ENCODE measurements around the gene TREX2. TPM values are rescaled to one million over a fixed set of nuclear protein-coding genes. Genes with fewer than 3 reads are reported as not detected.

Gene TREX2
- total RNA-seq, 1 donor: 3.3 TPM

DNA sequence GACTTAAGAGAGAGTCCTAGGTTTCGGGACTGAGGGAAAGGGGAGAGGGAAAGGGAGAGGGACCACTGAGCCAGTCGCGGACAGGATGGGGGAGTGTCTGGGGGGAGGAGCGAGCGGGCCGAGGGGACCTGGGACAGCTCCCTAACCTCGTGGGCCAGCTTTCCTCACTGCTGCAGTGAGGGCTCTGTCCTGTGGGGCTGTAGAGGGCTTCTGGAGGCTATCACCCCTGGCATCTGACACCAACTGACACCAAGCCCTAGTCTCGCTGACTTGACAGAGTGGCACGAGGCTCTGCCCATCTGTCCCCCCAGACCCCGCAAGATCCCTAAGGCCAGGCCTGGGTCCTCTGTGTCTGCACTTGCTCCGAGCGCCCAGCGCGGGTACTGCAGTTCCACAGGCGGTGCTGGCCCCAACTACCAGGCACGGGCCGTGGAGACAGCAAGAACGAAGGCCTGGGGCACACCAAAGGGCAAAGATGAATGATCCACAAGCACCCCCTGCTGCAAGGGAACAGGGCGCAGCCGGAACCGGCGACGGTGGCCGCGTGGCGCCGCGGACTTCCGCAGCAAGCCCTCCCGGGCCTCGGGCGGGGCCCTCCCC lies 24.1 kb upstream of the TREX2 start:
- H3K27me3 ChIP-seq (ENCODE audit: insufficient read depth, low read length): no peaks in the 10 kb centered on the region
- no peak overlapping the region for H3K27ac ChIP-seq (ENCODE audit: low read depth, low read length)
- TF ChIP-seq, protein P1, sequence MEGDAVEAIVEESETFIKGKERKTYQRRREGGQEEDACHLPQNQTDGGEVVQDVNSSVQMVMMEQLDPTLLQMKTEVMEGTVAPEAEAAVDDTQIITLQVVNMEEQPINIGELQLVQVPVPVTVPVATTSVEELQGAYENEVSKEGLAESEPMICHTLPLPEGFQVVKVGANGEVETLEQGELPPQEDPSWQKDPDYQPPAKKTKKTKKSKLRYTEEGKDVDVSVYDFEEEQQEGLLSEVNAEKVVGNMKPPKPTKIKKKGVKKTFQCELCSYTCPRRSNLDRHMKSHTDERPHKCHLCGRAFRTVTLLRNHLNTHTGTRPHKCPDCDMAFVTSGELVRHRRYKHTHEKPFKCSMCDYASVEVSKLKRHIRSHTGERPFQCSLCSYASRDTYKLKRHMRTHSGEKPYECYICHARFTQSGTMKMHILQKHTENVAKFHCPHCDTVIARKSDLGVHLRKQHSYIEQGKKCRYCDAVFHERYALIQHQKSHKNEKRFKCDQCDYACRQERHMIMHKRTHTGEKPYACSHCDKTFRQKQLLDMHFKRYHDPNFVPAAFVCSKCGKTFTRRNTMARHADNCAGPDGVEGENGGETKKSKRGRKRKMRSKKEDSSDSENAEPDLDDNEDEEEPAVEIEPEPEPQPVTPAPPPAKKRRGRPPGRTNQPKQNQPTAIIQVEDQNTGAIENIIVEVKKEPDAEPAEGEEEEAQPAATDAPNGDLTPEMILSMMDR (IDR thresholded peaks at IDR 0.05; ENCODE audit: extremely low read depth, low read depth, low read length): no peak
- H4K20me1 ChIP-seq (ENCODE audit: insufficient read depth, low read length): no peaks in the 10 kb centered on the region
- H3K9me3 ChIP-seq (ENCODE audit: low read depth, low read length): no peaks in the 10 kb centered on the region
- peak overlapping the region; percentile 75 for H3K4me3 ChIP-seq (ENCODE audit: insufficient read depth, low read length)
- peak overlapping the region; percentile 82 for H3K4me2 ChIP-seq (ENCODE audit: insufficient read depth, low read length)
- no peaks in the 10 kb centered on the region for H3K36me3 ChIP-seq (ENCODE audit: insufficient read depth, low read length)
- H3K4me1 ChIP-seq (ENCODE audit: insufficient read depth, low read length): peaks cover 19% of the 10 kb centered on the region
- no peaks in the 10 kb centered on the region for H3K79me2 ChIP-seq (ENCODE audit: insufficient read depth, low read length)
- H2AFZ ChIP-seq (ENCODE audit: low read length): peak overlapping the region; percentile 29
- DNase-seq (ENCODE audit: insufficient read length, low spot score, missing footprints): peak; percentile 94

DNA sequence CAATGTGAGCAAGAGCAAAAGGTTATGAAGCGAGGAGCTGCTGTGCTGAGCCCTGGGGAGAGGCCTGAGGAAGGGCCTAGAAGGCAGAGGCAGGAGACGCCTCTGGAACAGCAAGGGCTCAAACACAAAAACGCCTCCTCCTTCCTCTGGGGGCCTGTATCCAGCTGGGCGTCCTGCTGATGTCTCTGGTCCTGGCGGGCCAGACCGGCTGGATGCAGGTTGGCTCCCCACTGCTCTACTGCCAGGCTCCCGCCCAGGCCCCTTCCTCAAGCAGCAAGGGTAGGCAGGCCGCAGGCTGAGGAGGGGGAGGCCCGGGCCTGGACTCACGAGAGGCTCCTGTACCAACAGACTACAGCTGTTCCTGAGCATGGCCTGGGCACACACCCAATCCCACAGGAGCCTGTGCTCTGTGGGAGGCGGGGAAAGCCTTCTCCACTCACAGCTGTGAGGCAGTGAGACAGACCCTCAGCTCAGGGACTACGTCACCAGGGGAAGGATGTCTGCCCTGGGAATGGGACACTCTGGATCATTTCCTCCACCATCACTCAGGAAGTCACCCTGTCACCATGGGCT lies 22.2 kb upstream of the TREX2 start:
- TF ChIP-seq, protein P1 (IDR thresholded peaks at IDR 0.05; ENCODE audit: extremely low read depth, low read depth, low read length): no peak
- Histone ChIP-seq H4K20me1 (ENCODE audit: insufficient read depth, low read length) (no peaks in the 10 kb centered on the region), H3K79me2 (ENCODE audit: insufficient read depth, low read length) (no peaks in the 10 kb centered on the region), H3K27ac (ENCODE audit: low read depth, low read length) (no peak overlapping the region), H3K4me1 (ENCODE audit: insufficient read depth, low read length) (peaks cover 18% of the 10 kb centered on the region), H3K4me3 (ENCODE audit: insufficient read depth, low read length) (no peak overlapping the region), H3K27me3 (ENCODE audit: insufficient read depth, low read length) (no peaks in the 10 kb centered on the region), H3K9me3 (ENCODE audit: low read depth, low read length) (no peaks in the 10 kb centered on the region), H2AFZ (ENCODE audit: low read length) (no peak overlapping the region), H3K36me3 (ENCODE audit: insufficient read depth, low read length) (peaks cover 4% of the 10 kb centered on the region), H3K4me2 (ENCODE audit: insufficient read depth, low read length) (no peak overlapping the region)
- DNase-seq (ENCODE audit: insufficient read length, low spot score, missing footprints): no peak

DNA sequence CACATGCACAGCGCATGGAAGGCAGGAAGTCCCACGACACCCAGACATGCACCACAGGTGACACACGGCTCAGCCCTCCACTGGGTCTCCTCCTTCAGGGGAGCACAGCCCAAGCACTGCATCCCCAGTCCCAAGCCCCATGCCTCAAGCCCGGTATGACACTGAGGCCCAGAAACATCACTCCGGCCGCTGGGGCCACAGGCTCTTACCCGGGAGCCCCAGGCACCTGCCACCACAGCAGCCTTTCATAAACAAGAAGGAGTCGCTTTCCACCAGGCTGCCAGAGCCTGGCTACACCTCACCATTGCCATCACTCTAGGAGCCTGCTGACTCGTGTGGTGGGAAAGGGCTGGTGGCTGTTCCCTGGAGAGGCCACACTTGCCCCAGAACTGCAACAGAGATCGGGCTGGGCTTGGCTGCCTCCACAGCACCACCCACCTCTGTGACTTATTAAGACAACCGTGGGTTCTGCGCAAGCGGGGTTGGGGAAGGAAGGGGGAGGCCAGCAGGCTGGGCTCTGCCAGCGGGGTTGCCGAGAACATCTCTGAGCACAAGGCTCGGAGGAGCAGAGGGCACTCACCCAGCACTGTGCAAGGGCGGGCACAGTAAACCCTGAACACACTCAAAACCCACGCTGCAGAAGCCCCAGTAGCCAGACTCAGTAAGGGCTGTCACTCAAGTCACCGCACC lies 20.0 kb upstream of the TREX2 start:
- no peaks in the 10 kb centered on the region for H4K20me1 ChIP-seq (ENCODE audit: insufficient read depth, low read length)
- peaks cover 4% of the 10 kb centered on the region for H3K36me3 ChIP-seq (ENCODE audit: insufficient read depth, low read length)
- H3K4me1 ChIP-seq (ENCODE audit: insufficient read depth, low read length): peaks cover 4% of the 10 kb centered on the region
- H3K9me3 ChIP-seq (ENCODE audit: low read depth, low read length): no peaks in the 10 kb centered on the region
- TF ChIP-seq, protein P1 (IDR thresholded peaks at IDR 0.05; ENCODE audit: extremely low read depth, low read depth, low read length): no peak
- no peaks in the 10 kb centered on the region for H3K79me2 ChIP-seq (ENCODE audit: insufficient read depth, low read length)
- H3K4me2 ChIP-seq (ENCODE audit: insufficient read depth, low read length): no peak overlapping the region
- H3K27me3 ChIP-seq (ENCODE audit: insufficient read depth, low read length): no peaks in the 10 kb centered on the region
- no peak for DNase-seq (ENCODE audit: insufficient read length, low spot score, missing footprints)
- no peak overlapping the region for H3K4me3 ChIP-seq (ENCODE audit: insufficient read depth, low read length)
- no peak overlapping the region for H3K27ac ChIP-seq (ENCODE audit: low read depth, low read length)
- H2AFZ ChIP-seq (ENCODE audit: low read length): no peak overlapping the region

DNA sequence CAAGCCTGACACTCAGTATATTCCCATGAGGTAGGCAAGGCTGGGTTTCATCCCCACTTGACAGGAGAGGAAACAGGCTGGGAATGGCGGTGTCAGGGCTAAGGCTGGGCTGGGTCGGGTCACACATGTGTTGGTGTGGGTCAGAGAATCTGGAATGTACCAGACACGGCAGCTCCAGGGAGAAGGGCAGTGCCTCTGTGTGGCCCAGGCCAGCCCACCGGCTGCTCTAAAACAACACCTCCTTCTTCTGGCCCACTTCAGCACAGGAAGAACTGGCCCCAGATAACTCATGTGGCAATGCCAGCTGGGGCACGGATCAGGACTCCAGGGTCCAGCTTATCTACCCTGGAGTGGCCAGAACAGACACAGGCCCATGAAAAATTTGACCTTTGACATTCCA lies 18.3 kb upstream of the TREX2 start:
- no peaks in the 10 kb centered on the region for H4K20me1 ChIP-seq (ENCODE audit: insufficient read depth, low read length)
- H3K36me3 ChIP-seq (ENCODE audit: insufficient read depth, low read length): peaks cover 4% of the 10 kb centered on the region
- no peak overlapping the region for H3K4me2 ChIP-seq (ENCODE audit: insufficient read depth, low read length)
- H3K4me1 ChIP-seq (ENCODE audit: insufficient read depth, low read length): peaks cover 8% of the 10 kb centered on the region
- no peak overlapping the region for H2AFZ ChIP-seq (ENCODE audit: low read length)
- TF ChIP-seq, protein P1 (IDR thresholded peaks at IDR 0.05; ENCODE audit: extremely low read depth, low read depth, low read length): no peak
- no peaks in the 10 kb centered on the region for H3K27me3 ChIP-seq (ENCODE audit: insufficient read depth, low read length)
- no peak overlapping the region for H3K4me3 ChIP-seq (ENCODE audit: insufficient read depth, low read length)
- H3K9me3 ChIP-seq (ENCODE audit: low read depth, low read length): no peaks in the 10 kb centered on the region
- H3K27ac ChIP-seq (ENCODE audit: low read depth, low read length): no peak overlapping the region
- H3K79me2 ChIP-seq (ENCODE audit: insufficient read depth, low read length): no peaks in the 10 kb centered on the region
- no peak for DNase-seq (ENCODE audit: insufficient read length, low spot score, missing footprints)
